NCI-H69 (cell line): Measurements from ENCODE around the gene WBP1.

Experiments
- DNase-seq: peaks from one replicate; lab custom pipeline; 2025; lab: John Stamatoyannopoulos, UW

WBP1 gene

DNA sequence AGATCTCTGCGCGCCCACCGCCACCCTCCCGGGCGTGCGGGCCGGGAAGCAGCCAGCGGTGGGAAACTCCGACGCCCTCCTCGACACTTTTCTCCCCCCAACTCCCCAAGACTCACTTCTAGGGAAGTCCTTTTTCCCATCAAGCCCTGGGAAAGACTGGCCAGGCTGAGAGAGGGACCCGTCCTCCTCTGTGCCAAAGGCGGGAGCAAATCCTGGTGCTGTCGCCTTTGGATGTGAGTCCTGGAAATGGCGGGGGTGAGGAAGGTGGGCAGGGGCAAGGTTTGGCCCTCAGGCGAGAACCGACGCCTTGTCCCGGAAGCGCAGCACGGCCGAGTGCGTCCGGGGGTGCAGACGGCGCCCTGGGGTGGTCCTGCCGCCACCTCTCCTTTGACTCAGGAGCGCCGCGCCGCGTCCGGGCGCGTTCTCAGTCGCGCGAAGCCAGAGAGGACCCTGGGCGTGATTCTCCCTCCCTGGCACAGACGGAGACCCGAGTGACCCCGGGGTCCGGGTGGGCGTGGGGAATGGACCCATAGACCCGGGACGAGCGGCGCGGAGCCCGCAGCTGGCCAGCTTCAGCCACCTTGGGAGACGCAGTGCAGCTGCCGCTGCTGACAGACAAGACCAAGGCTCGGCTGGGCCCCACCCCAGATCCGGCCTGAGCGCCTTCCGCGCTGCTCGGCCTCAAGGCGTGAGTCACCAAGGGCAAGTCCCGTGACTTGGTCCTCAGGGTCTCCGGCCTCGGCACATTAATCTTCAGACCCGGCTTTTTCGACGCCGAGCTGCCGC, 44.7 kb downstream of the WBP1 start:
- DNase-seq, result peak; percentile 64

DNA sequence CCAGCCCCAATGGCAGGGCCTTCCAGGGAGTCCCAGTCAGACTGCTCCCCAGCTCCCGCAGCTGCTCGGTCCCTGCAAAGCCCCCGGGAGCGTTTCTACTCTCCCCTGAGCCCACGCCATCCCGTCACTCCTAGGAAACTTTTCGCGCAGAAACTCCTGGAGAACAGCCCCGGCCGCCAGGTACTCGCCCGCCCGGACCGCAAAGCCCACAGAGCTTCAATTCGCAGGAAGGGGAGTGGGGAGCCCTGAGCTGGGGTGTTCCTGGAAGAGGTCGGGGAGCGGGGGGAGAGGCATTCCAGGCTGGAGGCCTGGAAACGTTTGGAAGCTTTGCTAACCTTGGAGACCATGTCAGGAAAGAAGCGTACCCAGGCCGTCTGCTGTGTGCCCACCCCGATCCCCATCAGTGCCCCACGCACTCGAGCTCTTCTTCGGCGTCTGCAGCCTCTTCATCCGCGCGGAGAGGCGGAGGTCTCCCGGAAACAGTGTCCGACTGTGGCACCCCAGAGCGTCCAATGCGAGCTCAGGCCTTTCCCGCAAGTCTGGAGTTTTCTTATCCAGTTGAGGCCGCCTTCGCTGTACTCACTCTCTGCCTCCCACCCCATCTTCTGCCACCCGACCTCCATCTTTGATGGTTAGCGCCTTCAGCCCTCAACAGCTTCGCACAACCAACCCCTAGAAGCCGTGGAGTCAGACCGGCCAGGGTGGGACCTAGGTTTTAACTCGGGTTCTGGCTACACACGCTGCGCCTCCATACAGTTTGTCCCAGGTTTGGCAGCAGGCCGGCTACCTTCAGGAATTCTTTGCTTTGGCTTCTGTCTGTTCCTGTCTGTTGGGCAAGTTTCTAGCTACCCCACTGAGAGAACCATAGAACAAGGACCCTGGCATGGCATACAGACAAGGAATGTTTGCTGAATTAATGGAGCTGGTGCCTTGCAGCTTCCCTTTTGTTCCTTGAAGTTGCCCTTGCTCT, 45.6 kb downstream of the WBP1 start:
- no peak for DNase-seq

DNA sequence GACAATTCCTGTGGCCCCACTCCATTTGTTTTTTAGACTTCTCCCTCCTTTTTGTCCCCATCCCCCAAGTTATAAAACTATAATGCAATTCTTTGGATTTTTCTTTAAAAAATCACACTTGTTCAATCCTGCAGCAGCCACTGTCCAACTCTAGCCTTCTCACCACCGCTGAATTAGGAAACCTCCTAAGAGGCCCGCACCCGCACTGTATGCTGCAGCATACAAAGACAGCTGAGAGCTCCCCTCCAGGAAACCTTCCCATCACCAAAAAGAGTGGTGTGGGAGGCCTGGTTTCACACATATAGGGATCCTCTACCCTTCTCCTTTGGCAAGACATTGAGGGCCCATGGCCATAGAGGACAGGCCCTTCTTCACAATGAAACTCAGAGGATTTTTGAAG, 46.4 kb downstream of the WBP1 start:
- no peak for DNase-seq

DNA sequence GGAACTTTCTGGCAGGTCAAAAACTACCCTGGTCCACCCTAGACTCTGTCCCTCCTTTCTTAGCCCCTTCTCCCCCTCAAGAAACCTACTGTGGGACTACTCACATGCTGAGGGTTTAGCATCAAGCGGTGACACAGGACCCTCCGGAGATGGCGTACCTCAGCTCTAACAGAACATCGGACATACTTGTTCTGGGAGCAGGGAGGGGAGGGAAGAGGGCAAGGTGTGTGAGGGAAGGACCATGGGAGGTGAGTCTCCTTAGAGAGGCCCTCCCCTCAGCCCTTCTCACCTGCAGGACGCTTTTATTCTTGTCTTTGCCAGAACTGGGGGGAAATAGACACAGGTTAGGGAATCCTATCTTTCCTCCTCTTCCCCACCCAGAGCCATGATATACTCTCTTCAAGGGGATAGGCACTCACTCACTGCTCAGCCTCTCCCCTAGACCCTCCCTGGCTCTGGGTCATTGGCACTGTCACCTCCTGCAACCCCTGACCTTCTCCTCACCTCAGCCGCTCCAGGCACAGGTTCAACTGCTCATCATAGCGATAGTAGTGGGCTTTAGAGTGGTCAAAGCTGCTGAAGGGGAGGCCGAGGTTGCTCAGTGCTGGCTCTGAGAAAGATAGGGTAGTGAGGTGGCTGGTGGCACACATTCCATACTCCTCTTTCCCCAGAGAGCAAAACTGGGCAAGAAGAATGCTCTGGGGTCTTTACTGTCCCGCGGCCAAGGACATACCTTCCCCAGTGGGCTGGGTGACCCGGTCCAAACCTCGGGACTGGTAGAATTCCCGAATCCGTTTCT, 47.4 kb downstream of the WBP1 start:
- DNase-seq, result no peak

DNA sequence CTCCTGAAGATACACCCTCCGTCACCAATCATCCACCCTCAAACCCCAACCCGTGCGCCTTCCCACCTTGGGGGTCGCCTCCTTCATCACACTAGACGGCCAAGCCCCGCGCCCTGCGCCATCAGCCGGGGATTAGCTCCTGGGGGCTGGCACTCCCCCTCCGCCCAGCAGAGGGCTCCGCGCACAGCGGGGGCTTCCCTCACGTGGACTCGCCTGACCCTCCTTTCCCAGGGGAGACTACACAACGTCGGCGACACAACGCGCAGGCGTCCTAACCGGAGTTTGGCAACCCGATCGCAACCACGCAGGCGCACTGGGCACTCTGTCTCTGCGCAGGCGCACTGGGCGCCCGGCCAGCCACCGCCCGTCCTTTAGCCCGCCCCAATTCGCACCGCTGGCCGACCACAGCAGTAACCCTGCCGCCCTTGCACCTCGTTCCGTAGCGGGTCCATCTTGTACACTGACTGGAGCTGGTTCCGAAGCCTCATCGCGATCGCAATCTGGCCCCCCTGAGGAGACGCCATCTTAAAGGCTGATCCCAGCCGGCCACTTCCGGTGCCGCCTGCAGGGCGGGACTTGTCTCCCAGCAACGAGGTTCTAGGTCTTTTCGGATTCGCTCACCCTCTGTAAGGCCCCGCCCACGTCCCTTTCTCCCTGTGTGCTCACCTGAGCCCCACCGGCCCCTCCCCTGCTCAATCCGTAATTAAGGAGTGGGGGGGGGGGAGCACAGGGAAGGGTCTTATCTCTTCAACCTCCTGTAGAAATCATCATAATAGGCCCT, 49.1 kb downstream of the WBP1 start, which contains the start of gene PCGF1:
Gene PCGF1 (minus strand): TSS at position 551 of the 781 bp plus-strand sequence. CDS start 27 bp downstream, at position 524.
- DNase-seq, result peak; percentile 97

DNA sequence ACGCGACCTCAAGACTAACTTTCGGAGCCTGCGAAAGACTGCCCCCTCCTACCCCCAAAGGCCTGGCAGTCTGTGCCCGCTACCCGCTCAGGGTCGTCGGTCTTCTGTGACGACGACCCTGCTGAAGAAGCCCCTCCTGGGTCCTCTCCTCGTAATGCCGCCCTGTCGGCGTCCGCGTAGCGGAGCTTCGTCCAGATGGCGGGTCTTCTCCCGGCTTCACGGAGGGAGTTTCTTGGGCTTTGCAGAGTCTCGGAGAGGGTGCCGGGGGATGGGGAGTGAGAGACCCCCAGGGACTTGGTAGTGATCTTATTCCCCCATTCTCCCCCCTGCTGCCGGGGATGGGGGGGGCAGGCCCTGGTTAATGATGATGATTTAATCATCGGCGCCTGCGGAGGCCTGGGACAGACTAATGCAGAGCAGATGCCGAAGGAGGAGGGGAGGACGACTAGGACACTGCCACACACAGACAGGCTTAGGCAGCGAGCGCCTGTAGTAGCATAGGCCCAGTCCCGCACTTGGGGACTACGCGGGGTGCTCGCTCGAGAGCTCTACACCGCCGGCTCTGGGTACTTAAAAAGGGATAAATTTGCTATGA, 49.8 kb downstream of the WBP1 start:
- DNase-seq, result peak; percentile 71

DNA sequence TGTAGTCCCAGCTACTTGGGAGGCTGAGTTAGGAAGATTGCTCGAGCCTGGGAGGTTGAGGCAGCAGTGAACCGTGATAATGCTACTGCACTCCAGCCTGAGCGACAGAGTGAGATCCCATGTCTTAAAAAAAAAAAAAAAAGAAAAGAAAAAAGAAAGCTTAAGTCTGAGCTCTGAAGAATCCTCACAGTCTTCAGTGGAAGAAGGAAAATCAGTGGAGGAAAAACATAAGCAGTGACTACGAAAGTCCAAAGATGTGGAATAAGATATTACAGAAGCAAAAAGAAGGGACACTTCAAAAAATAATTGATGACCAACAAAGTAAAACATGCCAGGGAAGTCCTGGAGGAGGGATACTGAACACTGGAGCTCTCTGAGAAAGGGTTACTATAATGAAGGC, 52.0 kb downstream of the WBP1 start:
- DNase-seq, result no peak
